HG02623 (cell line): ENCODE data around the gene RNU1-1.
"Not testable (repeated sequence)": the region's sequence is repeated elsewhere in the genome, so short reads cannot be mapped to it uniquely, and the experiment has no call there.

ENCODE experiments used
- ATAC-seq: cut with Tn5 transposase; IDR thresholded peaks from one replicate; pipeline ENCODE4 v1.9.1; 2021; ENCODE audit warnings: moderate library complexity; ENCODE audit not compliant: unreplicated experiment

RNU1-1 gene

DNA sequence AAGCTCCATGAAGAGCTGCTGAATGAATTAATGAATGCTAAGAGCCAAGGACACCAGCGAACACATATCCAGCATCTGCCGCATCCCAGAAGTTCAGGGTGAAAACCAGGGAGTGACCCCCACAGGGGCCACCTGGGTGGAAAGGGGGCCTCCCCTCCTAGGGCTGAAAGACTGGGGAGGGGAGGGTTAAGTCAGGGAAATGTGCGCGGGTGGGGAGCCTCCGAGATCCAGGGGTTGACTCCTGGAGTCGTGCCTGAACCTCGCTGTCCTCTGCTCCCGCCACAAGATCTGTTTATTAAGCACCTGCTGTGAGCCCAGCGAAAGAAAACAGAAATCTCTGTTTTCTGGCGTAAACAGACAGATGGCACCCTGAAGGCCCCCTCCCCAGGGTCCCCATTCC lies 16.0 kb downstream of the RNU1-1 start:
- ATAC-seq, result not testable (repeated sequence)

DNA sequence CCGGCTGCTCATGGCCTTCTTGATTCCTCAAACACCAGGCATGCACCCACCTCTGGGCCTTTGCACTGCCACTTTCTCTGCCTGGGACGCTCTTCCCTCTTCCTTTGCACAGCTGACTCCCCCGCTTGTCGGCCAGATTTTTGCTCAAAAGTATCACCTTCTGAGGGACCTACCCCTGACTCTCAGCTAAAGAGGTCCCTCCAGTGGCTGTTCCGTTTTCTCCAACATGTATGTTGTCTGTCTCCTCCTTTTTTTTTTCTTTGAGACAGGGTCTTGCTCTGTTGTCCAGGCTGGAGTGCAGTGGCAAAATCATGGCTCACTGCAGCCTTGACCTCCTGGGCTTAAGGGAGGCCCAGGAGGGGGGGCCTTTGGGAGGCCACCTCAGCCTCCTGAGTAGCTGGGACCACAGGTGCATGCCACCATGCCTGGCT lies 16.6 kb downstream of the RNU1-1 start:
- not testable (repeated sequence) for ATAC-seq

- ATAC-seq, result not testable (repeated sequence)
These were observed 20.4 kb downstream of the RNU1-1 start for GRCh38 chr1:16493731-16494130.

DNA sequence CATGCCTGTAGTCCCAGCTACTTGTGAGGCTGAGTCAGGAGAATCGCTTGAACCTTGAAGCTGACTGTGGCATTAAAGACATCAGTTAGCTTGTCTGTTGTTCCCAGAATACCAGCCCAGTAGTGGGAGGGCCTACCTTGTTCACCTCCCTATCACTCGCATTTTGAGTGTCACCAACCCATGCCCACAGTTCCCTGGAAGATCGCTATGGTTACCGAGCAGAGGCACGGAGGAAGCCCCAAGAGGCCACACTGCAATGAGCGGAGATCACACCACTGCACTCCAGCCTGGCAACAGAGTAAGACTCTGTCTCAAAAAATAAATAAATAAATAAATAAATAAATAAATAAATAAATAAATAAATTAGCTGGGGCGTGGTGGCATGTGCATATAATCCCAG lies 21.1 kb downstream of the RNU1-1 start:
- ATAC-seq, result not testable (repeated sequence)

- ATAC-seq, result no peak
These were observed 22.9 kb downstream of the RNU1-1 start for GRCh38 chr1:16491056-16491675.

DNA sequence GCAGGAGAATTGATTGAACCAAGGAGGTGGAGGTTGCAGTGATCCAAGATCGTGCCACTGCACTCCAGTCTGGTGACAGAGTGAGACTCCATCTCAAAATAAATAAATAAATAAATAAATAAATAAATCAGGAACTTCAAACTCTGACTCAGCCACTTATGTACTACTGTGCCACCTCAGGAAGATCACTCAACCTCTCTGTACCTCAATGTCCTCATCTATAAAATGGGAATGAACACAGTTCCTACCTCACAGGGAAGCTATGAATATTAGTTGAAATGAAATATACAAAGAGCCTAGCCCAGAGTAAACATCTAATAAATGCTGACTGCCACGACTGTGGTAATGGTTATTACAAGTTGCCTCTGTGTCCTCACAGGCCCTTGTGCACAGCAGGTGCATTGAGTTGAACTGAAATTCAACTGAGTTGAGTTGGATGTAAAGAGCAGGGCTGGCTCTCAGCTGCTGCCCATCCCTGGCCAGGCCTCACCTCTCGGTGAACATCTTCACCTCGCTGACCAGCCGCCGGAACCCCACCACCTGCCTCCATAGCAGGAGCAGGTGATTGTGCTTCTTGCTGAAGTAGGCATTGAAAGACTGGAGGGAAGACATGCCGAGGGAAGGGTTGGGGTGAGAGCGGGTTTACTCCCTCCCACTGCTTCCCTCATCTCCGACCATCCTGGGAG lies 24.7 kb downstream of the RNU1-1 start:
- ATAC-seq, result not testable (repeated sequence)

- ATAC-seq, result not testable (repeated sequence)
These were observed 27.1 kb downstream of the RNU1-1 start for GRCh38 chr1:16487011-16487410.

DNA sequence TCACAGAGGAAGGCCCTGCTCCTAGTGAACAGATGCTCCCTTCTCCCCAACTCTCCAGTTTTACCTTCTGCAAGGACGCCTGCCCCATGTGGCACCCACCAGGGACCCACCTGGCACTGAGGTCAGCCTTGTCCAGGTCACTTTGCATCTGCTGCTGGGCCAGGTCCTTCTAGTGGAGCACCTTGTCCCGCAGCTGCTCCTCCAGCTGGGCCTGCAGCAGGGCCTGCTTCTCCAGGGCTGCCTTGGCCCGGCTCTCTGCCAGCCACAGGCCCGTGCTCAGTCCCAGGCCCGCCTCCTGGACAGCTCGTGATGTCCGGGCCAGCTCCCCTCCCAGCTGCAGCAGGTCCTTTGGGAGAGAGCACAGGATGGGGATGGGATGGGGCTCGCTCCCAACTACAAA lies 27.8 kb downstream of the RNU1-1 start:
- not testable (repeated sequence) for ATAC-seq

DNA sequence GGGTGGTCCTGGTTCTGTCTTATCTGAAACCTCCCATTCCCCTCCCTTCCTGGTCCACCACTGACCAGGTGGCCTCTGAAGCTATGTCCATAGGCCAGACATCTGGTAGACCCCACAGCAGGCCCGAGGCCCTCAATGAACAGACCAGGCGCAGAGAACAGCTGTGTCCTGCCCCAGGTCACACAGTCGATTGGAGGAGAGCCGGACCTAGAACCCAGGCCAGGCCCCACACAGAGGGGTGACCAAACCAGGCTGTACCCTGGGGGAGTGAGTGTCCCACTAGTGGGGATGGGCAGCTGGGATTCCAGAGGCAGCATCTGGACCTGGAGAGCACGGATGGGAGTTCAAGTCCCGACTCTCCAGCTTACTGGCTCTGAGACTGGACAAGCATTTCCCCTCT lies 29.2 kb downstream of the RNU1-1 start:
- ATAC-seq, result no peak

GRCh38 chr1:16484501-16484835 lies 29.6 kb downstream of the RNU1-1 start:
- ATAC-seq, result no peak

DNA sequence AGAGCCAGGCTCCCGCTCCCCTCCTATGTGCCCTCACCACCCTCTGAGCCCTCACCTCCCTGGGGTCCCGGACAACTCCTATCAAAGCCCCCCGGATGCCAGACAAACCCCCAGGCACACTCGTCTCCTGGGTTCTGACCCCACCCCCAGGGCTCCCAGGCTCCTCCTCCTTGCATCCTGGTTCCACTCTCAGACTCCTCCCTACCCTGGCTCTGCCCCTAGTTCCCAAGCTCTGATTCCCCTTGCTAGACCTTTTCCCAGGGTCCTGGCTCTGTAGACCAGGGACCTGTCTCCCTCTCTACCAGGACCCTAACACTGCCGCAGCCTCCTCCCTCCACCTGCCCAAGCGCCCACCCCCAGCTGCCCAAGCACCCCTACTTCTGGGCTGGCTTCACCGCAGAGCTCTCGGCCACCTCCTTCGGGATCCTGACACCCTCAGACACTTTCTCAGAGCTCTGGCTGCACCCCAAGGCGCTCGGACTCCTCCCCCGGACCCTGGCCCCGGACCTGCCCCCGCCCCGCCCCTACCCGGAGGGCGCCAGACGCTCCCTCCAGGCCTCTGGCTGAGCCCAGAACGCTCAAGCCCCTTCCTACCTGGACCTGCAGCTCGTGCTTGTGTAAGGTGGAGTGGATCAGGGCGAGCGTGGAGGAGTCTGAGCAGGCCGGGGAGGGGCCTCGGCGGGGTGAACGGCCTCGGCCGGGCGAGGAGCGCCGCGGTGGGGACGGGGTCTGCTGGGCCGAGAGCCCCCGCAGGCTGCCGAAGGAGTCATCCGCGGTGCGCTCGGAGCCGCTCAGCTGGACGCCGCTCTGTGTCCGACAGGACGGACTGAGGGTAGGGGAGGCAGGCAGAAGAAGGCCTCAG lies 30.2 kb downstream of the RNU1-1 start:
- ATAC-seq, result not testable (repeated sequence)

- ATAC-seq, result not testable (repeated sequence)
These were observed 30.9 kb downstream of the RNU1-1 start for GRCh38 chr1:16483146-16483545.

GRCh38 chr1:16478091-16478490 lies 36.0 kb downstream of the RNU1-1 start:
- no peak for ATAC-seq

- not testable (repeated sequence) for ATAC-seq
These were observed 38.0 kb downstream of the RNU1-1 start for GRCh38 chr1:16475771-16476770.

DNA sequence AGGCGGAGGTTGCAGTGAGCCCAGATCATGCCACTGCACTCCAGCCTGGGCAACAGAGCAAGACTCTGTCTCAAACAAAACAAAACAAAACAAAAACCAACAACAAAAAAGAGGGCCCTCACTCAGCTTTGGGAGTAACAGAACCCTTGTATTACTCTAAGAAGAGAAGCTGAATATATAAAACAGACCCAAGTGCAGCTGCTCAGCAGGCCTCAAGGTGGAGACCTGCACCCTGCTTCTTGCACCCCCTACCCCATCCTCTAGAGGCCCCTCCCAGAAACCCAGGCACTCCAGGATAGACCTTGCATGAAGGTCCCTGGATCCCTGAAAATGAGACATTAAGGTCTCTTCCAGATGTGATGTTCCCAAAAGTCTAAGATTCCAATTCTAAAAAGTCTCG lies 39.2 kb downstream of the RNU1-1 start:
- ATAC-seq, result not testable (repeated sequence)

- no peak for ATAC-seq
These were observed 39.8 kb downstream of the RNU1-1 start for GRCh38 chr1:16474166-16474800.

GRCh38 chr1:16468558-16468957 lies 45.5 kb downstream of the RNU1-1 start:
- ATAC-seq, result no peak

DNA sequence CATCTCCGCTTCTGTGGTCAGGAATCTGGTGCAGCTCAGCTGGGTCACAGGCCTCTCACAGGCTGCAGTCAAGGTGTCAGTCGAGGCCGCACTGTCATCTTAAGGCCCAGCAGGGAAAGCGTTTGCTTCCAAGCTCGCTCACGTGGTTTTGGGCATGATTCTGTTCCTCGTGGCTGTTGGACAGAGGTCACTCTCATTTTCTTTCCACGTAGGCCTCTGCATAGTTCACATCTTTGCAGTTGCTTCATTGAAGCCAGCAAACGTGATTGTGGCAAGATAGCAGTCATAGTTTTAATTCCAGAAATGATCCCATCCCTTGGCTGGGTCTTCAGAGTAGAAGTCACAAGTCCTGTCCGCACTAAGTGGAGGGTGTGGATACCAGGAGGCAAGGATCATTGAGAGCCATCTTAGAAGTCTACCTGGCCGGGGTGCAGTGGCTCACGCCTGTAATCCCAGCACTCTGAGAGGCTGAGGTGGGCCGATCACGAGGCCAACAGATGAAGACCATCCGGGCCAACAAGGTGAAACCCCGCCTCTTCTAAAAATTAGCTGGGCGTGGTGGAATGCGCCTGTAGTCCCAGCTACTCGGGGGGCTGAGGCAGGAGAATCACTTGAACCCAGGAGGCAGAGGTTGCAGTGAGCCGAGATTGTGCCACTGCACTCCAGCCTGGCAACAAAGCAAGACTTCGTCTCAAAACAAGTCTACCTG lies 49.0 kb downstream of the RNU1-1 start:
- no peak for ATAC-seq
